ENCODE data around the gene PSTPIP2.

DNA sequence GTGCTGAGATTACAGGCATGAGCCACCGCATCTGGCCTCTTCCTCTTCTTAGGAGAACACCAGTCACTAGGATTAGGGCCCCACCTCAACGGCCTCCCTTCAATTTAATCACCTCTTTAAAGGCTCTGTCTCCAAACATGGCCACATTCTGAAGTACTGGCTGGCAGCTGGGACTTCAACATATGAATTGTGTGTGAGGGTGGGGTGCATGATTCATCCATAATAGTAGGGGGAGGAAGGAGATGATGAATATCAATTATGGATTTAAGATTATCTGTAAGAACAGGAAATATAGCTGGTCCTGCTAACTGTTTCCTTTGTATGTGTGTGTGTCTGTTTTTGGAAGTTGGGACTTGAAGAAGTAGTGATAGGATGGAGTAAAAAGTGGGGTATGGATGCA, 90.2 kb downstream of the PSTPIP2 start:
- TF ChIP-seq, protein P1, sequence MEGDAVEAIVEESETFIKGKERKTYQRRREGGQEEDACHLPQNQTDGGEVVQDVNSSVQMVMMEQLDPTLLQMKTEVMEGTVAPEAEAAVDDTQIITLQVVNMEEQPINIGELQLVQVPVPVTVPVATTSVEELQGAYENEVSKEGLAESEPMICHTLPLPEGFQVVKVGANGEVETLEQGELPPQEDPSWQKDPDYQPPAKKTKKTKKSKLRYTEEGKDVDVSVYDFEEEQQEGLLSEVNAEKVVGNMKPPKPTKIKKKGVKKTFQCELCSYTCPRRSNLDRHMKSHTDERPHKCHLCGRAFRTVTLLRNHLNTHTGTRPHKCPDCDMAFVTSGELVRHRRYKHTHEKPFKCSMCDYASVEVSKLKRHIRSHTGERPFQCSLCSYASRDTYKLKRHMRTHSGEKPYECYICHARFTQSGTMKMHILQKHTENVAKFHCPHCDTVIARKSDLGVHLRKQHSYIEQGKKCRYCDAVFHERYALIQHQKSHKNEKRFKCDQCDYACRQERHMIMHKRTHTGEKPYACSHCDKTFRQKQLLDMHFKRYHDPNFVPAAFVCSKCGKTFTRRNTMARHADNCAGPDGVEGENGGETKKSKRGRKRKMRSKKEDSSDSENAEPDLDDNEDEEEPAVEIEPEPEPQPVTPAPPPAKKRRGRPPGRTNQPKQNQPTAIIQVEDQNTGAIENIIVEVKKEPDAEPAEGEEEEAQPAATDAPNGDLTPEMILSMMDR (IDR thresholded peaks at IDR 0.05) = no peak
- no peak for TF ChIP-seq POLR2A (IDR thresholded peaks at IDR 0.05)

Measured in uterus (tissue), 2 donors.